C4-2B (cell line): ENCODE results near the gene TMEM8B.
A peak's percentile ranks its signal among the peaks of the same experiment; 100 is the strongest.

ENCODE experiments used
- H3K27ac ChIP-seq: fragments of 450-650 bp; 2 replicates; pipeline ENCODE4 v1.5.1; 2017
- CTCF ChIP-seq: fragments of 450-650 bp; conservative IDR thresholded peaks from 2 replicates; pipeline ENCODE4 v1.5.1; 2017; ENCODE audit warnings: mild to moderate bottlenecking
- ZFX ChIP-seq: fragments of 450-650 bp; IDR thresholded peaks from 2 replicates; pipeline ENCODE4 v1.6.1; 2017

Gene TMEM8B

GRCh38 chr9:35820076-35820475, 9.0 kb upstream of the TMEM8B start:
- no peak for TF ChIP-seq ZFX
- no peak for TF ChIP-seq CTCF
- no peak overlapping the region for H3K27ac ChIP-seq

GRCh38 chr9:35822926-35823325, 6.1 kb upstream of the TMEM8B start:
- TF ChIP-seq ZFX (no peak), CTCF (no peak)
- H3K27ac ChIP-seq: no peak overlapping the region

- TF ChIP-seq CTCF: peak; percentile 86
- no peak for TF ChIP-seq ZFX
- no peak overlapping the region for H3K27ac ChIP-seq
Observed at GRCh38 chr9:35826071-35826701, 2.8 kb upstream of the TMEM8B start.

GRCh38 chr9:35827486-35827885, 1.5 kb upstream of the TMEM8B start:
- H3K27ac ChIP-seq: no peak overlapping the region
- TF ChIP-seq CTCF: no peak
- TF ChIP-seq ZFX: no peak

GRCh38 chr9:35828716-35829083, 328 bp upstream of the TMEM8B start, which contains the start of gene FAM221B:
TSS of gene FAM221B (minus strand) at chr9:35828732. CDS start at chr9:35826161, 2,571 bp downstream.
- peak within 1 kb of the TSS; percentile 70 for H3K27ac ChIP-seq

GRCh38 chr9:35829764-35830096, 702 bp downstream of the TMEM8B start:
- TF ChIP-seq CTCF: no peak
- no peak for TF ChIP-seq ZFX
- H3K27ac ChIP-seq: peak overlapping the region; percentile 70

More at GRCh38 chr9:35828716-35829083, 328 bp upstream of the TMEM8B start, which contains the start of gene FAM221B:
- TF ChIP-seq ZFX (no peak), CTCF (no peak)

- H3K27ac ChIP-seq: no peak overlapping the region
- no peak for TF ChIP-seq ZFX
Observed at GRCh38 chr9:35831040-35831439, 2.0 kb downstream of the TMEM8B start.

GRCh38 chr9:35832814-35833213, 3.8 kb downstream of the TMEM8B start:
- TF ChIP-seq ZFX (no peak), CTCF (no peak)
- H3K27ac ChIP-seq: peak overlapping the region; percentile 83
